Panc1 (cell line): ENCODE results near the gene LCN1. TPM values are rescaled to one million over a fixed set of nuclear protein-coding genes. Genes with fewer than 3 reads are reported as not detected.

Experiments used
- ATAC-seq: fragments of 200-7000 bp; cut with Tn5 transposase; 2 replicates; pipeline ENCODE4 v1.9.1; 2020; ENCODE audit warnings: mild to moderate bottlenecking, moderate library complexity
- BruUV-seq: library from RNA; stranded (reverse); fragments of 400-500 nt; replicated peaks from 2 replicates; lab custom pipeline; 2021; lab: Mats Ljungman, UMichigan
- CTCF ChIA-PET: fragments of 300-600 bp; sonication (Branson Sonifier 250); formaldehyde crosslinking; loops from one replicate; lab custom pipeline; 2022; ENCODE audit warnings: antibody characterized with exemption; lab: Charles Lee
- POLR2A ChIA-PET: fragments of 300-600 bp; sonication (Branson Sonifier 250); formaldehyde crosslinking; loops from one replicate; lab custom pipeline; 2022; ENCODE audit warnings: antibody characterized with exemption; lab: Charles Lee
- DNase-seq: peaks from one replicate; pipeline ENCODE4 v3.0.0-alpha.2; 2010; ENCODE audit warnings: low read depth, low spot score
- H3K27ac ChIP-seq: 2 replicates; pipeline ENCODE4 v1.5.1; 2011; ENCODE audit warnings: mild to moderate bottlenecking, low read length, inconsistent platforms
- H3K27me3 ChIP-seq: fragments of 200-500 bp; sonication (Bioruptor generic); 2 replicates; pipeline ENCODE4 v1.6.0; 2014; ENCODE audit warnings: low read length, inconsistent platforms; ENCODE audit not compliant: control insufficient read depth, insufficient read depth
- H3K36me3 ChIP-seq: fragments of 200-500 bp; sonication (Bioruptor generic); 2 replicates; pipeline ENCODE4 v1.5.1; 2014; ENCODE audit warnings: inconsistent platforms, mild to moderate bottlenecking, low read length, moderate library complexity; ENCODE audit not compliant: control insufficient read depth, insufficient read depth
- H3K4me1 ChIP-seq: 2 replicates; pipeline ENCODE4 v1.5.1; 2011; ENCODE audit warnings: inconsistent platforms, mild to moderate bottlenecking, low read length, moderate library complexity; ENCODE audit not compliant: control insufficient read depth, insufficient read depth
- H3K4me3 ChIP-seq, 2 experiments: 2 replicates each; pipeline ENCODE4 v1.5.1; 2011 to 2012; ENCODE audit warnings: low read depth in 2 of 2, low read length in 2 of 2, mild to moderate bottlenecking in 2 of 2, inconsistent platforms in 1 of 2, moderate library complexity in 1 of 2
- H3K9me3 ChIP-seq: fragments of 200-500 bp; sonication (Bioruptor generic); 2 replicates; pipeline ENCODE4 v1.5.1; 2014; ENCODE audit warnings: low read depth, mild to moderate bottlenecking, inconsistent platforms, low read length, moderate library complexity; ENCODE audit not compliant: control insufficient read depth, insufficient read depth
- POLR2AphosphoS5 ChIP-seq: IDR thresholded peaks from 2 replicates; pipeline ENCODE4 v1.6.1; 2012; ENCODE audit warnings: mild to moderate bottlenecking, low read depth, low read length, moderate library complexity
- SIN3A ChIP-seq: IDR thresholded peaks from 2 replicates; pipeline ENCODE4 v1.6.1; 2012; ENCODE audit warnings: low read depth, mild to moderate bottlenecking, low read length, moderate library complexity, borderline replicate concordance; ENCODE audit not compliant: insufficient read depth
- TCF7L2 ChIP-seq: IDR thresholded peaks from 2 replicates; pipeline ENCODE4 v1.6.1; 2011; ENCODE audit warnings: mild to moderate bottlenecking, low read depth, low read length, inconsistent platforms
- in situ Hi-C: cut with HindIII; loops from 2 replicates; pipeline ENCODE4 v1.10.0; 2016; ENCODE audit warnings: low sequenced_read_pairs, low pct_unique_long_range_greater_than_20kb
- intact Hi-C: fragments of 100-400 bp; cut with micrococcal nuclease; formaldehyde crosslinking; loops from one replicate; pipeline ENCODE4 v1.10.0; 2022; ENCODE audit not compliant: unreplicated experiment
- total RNA-seq: library from RNA; stranded (reverse); gene quantifications from one replicate; pipeline ENCODE4 v1.2.1, GENCODE V29; 2021; ENCODE audit not compliant: unreplicated experiment
- TF ChIP-seq, protein P1 (sequence below), 2 experiments: IDR thresholded peaks; 2 replicates each; pipeline ENCODE4 v1.6.1; 2011 to 2012; ENCODE audit warnings: low read depth in 2 of 2, control low read depth in 1 of 2, low read length in 1 of 2, mild to moderate bottlenecking in 1 of 2, moderate library complexity in 1 of 2; ENCODE audit not compliant: insufficient read depth in 1 of 2
- TF ChIP-seq, protein P2 (sequence below): fragments of 450-650 bp; IDR thresholded peaks from 2 replicates; pipeline ENCODE4 v1.5.1; 2017; ENCODE audit warnings: mild to moderate bottlenecking

Gene LCN1
- total RNA-seq, 1 experiment from 2014 or later: not detected

DNA sequence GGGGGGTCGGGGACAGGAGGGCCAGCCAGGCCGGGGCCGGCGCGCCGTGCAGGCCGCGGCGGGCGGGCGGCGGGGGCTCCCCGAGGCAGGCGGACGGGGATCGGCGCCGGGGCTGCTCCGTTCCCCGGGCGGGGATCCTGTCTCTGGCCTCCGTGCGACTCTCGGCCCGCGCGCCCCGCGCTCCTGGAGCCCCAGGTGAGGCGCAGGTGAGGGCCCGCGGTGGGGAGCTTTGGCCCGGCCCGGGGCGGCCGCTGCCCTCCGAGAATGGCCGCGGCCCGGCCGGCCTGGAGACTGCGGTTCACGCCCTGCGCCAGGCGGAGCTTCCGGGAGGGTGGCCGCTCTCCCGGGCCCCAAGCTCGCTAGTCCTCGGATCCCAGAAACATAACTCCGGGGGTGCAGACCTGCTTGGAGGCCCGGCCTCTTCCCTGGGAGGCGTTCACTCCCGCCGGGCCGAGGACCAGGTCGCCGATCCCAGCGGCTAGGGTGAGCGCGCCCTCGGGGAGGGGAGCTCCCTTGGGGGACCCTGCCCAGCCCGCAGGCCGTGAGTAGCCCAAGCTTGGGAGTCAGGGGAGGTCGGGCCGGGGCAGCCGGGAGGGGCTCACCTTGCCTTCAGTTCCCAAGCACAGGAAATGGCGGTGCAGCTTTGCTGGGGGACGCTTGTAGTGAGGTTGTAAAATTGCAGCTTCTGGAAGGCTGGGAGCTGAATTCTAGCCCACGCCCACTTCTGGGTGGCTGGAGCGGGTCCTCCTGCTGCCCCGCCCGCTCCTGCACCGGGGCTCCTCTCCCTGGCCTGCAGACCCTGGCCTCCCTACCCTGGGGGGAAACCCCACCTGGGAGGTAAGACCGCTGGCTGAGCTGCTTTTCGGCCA, 40.9 kb upstream of the LCN1 start:
- ChIA-PET CTCF (no interaction called here), POLR2A (no interaction called here)
- TF ChIP-seq, protein P1, sequence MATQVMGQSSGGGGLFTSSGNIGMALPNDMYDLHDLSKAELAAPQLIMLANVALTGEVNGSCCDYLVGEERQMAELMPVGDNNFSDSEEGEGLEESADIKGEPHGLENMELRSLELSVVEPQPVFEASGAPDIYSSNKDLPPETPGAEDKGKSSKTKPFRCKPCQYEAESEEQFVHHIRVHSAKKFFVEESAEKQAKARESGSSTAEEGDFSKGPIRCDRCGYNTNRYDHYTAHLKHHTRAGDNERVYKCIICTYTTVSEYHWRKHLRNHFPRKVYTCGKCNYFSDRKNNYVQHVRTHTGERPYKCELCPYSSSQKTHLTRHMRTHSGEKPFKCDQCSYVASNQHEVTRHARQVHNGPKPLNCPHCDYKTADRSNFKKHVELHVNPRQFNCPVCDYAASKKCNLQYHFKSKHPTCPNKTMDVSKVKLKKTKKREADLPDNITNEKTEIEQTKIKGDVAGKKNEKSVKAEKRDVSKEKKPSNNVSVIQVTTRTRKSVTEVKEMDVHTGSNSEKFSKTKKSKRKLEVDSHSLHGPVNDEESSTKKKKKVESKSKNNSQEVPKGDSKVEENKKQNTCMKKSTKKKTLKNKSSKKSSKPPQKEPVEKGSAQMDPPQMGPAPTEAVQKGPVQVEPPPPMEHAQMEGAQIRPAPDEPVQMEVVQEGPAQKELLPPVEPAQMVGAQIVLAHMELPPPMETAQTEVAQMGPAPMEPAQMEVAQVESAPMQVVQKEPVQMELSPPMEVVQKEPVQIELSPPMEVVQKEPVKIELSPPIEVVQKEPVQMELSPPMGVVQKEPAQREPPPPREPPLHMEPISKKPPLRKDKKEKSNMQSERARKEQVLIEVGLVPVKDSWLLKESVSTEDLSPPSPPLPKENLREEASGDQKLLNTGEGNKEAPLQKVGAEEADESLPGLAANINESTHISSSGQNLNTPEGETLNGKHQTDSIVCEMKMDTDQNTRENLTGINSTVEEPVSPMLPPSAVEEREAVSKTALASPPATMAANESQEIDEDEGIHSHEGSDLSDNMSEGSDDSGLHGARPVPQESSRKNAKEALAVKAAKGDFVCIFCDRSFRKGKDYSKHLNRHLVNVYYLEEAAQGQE (IDR thresholded peaks at IDR 0.05; ENCODE audit: insufficient read depth in 1 of 2, low read depth in 2 of 2, low read length in 1 of 2): no peak
- TF ChIP-seq SIN3A (no peak), TCF7L2 (no peak), POLR2AphosphoS5 (no peak)
- TF ChIP-seq, protein P2, sequence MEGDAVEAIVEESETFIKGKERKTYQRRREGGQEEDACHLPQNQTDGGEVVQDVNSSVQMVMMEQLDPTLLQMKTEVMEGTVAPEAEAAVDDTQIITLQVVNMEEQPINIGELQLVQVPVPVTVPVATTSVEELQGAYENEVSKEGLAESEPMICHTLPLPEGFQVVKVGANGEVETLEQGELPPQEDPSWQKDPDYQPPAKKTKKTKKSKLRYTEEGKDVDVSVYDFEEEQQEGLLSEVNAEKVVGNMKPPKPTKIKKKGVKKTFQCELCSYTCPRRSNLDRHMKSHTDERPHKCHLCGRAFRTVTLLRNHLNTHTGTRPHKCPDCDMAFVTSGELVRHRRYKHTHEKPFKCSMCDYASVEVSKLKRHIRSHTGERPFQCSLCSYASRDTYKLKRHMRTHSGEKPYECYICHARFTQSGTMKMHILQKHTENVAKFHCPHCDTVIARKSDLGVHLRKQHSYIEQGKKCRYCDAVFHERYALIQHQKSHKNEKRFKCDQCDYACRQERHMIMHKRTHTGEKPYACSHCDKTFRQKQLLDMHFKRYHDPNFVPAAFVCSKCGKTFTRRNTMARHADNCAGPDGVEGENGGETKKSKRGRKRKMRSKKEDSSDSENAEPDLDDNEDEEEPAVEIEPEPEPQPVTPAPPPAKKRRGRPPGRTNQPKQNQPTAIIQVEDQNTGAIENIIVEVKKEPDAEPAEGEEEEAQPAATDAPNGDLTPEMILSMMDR: no peak
- no peak for DNase-seq
- in situ Hi-C loops: no loop called here
- peaks cover 3% of the 10 kb centered on the region for H3K36me3 ChIP-seq
- H3K4me3 ChIP-seq: peak overlapping the region; percentile 64 to 73
- no peaks in the 10 kb centered on the region for H3K27me3 ChIP-seq
- no peaks in the 10 kb centered on the region for H3K9me3 ChIP-seq
- H3K4me1 ChIP-seq: peaks cover 3% of the 10 kb centered on the region; the same call in 1 of the 2 replicates
- intact Hi-C loops: no loop called here
- no TSS peak for BruUV-seq
- ATAC-seq: peak; percentile 83
- peak overlapping the region; percentile 54; the same call in 1 of the 2 replicates for H3K27ac ChIP-seq

DNA sequence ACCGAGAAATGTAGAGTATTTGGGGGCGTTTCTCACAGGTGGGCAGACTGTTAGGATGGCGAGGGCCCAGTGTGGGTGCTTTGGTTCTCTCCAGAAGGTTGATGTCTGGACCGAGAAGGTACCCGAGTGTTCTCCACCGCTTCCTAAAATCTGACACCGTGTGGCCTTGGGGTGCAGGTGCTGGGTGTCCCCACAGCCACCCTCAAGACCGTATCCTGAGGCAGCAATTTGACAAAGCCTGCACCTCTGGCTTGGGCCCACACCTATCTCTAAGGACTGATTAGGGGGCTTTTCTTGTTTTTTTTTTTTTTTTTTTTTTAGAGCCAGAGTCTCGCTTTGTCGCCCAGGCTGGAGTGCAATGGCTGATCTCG, 40.3 kb upstream of the LCN1 start:
- DNase-seq: no peak
- Histone ChIP-seq H3K36me3 (peaks cover 3% of the 10 kb centered on the region), H3K4me3 (peak overlapping the region; percentile 64 to 73), H3K27me3 (no peaks in the 10 kb centered on the region), H3K27ac (no peak overlapping the region), H3K9me3 (no peaks in the 10 kb centered on the region), H3K4me1 (peaks cover 3% of the 10 kb centered on the region; the same call in 1 of the 2 replicates)
- in situ Hi-C loops: no loop called here
- ChIA-PET CTCF (no interaction called here), POLR2A (no interaction called here)
- ATAC-seq: no peak
- intact Hi-C loops: no loop called here
- BruUV-seq: no TSS peak
- no peak for TF ChIP-seq TCF7L2
- TF ChIP-seq SIN3A: no peak
